HG02973 (cell line): ENCODE results near the gene IL1R2.

ENCODE experiments used
- ATAC-seq: cut with Tn5 transposase; IDR thresholded peaks from one replicate; pipeline ENCODE4 v1.9.1; 2021; ENCODE audit warnings: moderate library complexity; ENCODE audit not compliant: unreplicated experiment

IL1R2 gene

GRCh38 chr2:102016399-102016955, 24.7 kb downstream of the IL1R2 start:
- ATAC-seq: no peak

- ATAC-seq: no peak
Observed at GRCh38 chr2:102018823-102019445, 27.2 kb downstream of the IL1R2 start.

- peak; percentile 36 for ATAC-seq
Observed at GRCh38 chr2:102020596-102021170, 28.9 kb downstream of the IL1R2 start.

GRCh38 chr2:102021779-102022178, 30.0 kb downstream of the IL1R2 start:
- ATAC-seq: no peak

- no peak for ATAC-seq
Observed at GRCh38 chr2:102022884-102023539, 31.3 kb downstream of the IL1R2 start.

- no peak for ATAC-seq
Observed at GRCh38 chr2:102024410-102024809, 32.6 kb downstream of the IL1R2 start.

- ATAC-seq: peak; percentile 69
Observed at GRCh38 chr2:102025016-102025501, 33.3 kb downstream of the IL1R2 start.

GRCh38 chr2:102025583-102026267, 34.0 kb downstream of the IL1R2 start:
- ATAC-seq: peak; percentile 44

GRCh38 chr2:102027036-102027980, 35.5 kb downstream of the IL1R2 start:
- no peak for ATAC-seq

GRCh38 chr2:102028470-102028869, 36.7 kb downstream of the IL1R2 start:
- no peak for ATAC-seq

GRCh38 chr2:102029405-102029804, 37.6 kb downstream of the IL1R2 start:
- ATAC-seq: no peak

- ATAC-seq: no peak
Observed at GRCh38 chr2:102029952-102030351, 38.2 kb downstream of the IL1R2 start.

- ATAC-seq: no peak
Observed at GRCh38 chr2:102030502-102030854, 38.7 kb downstream of the IL1R2 start.

- ATAC-seq: no peak
Observed at GRCh38 chr2:102030855-102031527, 39.2 kb downstream of the IL1R2 start.

GRCh38 chr2:102032368-102033030, 40.7 kb downstream of the IL1R2 start:
- ATAC-seq: no peak

GRCh38 chr2:102033031-102033749, 41.4 kb downstream of the IL1R2 start:
- peak; percentile 71 for ATAC-seq

GRCh38 chr2:102033750-102034682, 42.3 kb downstream of the IL1R2 start:
- no peak for ATAC-seq
